Measurements from ENCODE around the gene SSRP1.
"Not testable (repeated sequence)": the region's sequence is repeated elsewhere in the genome, so short reads cannot be mapped to it uniquely, and the experiment has no call there.

Gene SSRP1, protein sequence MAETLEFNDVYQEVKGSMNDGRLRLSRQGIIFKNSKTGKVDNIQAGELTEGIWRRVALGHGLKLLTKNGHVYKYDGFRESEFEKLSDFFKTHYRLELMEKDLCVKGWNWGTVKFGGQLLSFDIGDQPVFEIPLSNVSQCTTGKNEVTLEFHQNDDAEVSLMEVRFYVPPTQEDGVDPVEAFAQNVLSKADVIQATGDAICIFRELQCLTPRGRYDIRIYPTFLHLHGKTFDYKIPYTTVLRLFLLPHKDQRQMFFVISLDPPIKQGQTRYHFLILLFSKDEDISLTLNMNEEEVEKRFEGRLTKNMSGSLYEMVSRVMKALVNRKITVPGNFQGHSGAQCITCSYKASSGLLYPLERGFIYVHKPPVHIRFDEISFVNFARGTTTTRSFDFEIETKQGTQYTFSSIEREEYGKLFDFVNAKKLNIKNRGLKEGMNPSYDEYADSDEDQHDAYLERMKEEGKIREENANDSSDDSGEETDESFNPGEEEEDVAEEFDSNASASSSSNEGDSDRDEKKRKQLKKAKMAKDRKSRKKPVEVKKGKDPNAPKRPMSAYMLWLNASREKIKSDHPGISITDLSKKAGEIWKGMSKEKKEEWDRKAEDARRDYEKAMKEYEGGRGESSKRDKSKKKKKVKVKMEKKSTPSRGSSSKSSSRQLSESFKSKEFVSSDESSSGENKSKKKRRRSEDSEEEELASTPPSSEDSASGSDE

DNA sequence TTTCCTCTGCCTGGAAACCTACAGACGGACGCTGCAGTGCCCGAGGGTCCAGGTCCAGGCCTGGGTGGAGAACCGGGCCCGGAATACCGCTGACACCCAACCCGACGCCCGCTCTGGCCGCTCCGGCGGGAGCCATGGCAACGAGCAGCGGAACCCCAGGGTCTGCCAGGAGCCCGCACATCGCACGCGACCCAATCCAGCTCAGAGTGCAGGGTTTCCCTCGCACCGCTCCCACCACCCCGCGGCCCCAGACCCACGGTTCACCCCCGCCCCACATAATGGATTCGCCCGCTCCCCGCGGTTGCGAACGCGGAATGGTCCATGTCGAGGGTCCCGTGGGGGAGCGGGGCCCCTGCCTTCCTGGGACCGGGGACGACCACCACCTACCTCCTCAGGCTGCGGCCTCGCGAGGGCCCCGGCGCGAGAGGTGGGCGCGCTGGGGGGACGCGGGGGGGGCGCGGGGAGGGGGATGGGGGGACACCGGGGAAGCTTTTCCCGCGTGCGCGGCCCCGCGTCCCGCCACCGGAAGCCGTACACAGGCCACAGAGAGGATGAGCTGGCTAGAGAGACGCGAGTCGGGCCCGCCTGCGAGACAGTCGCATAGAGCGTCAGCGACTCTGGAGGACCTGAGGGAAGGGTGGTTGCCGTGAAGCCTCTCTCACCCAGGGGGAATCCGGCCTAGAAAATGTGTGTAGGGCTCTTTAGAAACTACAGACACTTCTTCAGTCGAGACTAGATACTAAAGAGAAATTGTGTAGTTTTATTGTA lies at the start of gene SSRP1:
Gene SSRP1, minus strand, starts transcription at position 550 of the 768 bp plus-strand sequence. CDS start 771 bp downstream, outside the sequence.
- DNase-seq, result peak; percentile 91

GRCh38 chr11:57380975-57381374 lies 45.3 kb upstream of the SSRP1 start, which contains the start of gene PRG3:
Gene PRG3 (minus strand): TSS chr11:57381150. CDS start chr11:57380708, 442 bp downstream.
- DNase-seq, result no peak

DNA sequence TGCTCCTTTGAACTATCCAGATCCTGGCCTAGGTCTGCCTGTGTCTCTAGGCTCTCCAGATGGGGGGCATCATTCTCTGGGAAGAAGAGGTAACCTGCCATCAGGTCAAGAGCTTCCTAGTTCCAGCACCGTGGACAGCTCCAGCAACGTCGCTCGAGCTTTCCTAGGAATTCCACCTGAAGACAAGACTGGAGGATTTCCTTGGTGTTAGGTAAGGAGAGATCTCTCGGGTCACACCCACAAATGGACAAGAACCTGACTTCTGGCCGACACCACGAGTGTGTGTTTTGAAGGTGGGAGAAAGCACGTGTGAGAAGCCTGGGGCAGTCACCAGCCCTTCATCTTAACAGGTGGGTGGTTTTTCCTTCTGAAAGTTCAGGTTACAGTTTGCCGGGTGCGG lies 44.0 kb upstream of the SSRP1 start:
- no peak for DNase-seq

DNA sequence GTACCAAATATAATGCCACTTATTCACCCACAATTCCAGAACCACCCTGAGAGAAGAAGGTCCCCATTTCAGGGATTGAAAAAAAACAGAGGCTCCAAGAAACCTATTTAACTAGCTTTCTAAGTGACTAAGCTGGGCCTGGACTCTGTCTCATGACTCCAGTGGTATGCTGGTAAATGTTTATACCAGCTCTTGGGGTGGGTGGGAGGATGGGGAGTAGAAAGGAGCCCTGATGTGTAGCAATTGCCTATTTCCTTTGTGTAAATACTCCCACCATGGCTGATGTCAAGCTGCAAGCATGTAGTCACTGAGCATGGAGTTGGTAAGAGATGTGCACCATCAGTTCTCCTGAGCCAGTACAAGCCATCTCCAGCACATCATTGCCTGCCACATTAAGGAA lies 42.5 kb upstream of the SSRP1 start:
- DNase-seq, result no peak

GRCh38 chr11:57377107-57377506 lies 41.4 kb upstream of the SSRP1 start:
- DNase-seq, result no peak

DNA sequence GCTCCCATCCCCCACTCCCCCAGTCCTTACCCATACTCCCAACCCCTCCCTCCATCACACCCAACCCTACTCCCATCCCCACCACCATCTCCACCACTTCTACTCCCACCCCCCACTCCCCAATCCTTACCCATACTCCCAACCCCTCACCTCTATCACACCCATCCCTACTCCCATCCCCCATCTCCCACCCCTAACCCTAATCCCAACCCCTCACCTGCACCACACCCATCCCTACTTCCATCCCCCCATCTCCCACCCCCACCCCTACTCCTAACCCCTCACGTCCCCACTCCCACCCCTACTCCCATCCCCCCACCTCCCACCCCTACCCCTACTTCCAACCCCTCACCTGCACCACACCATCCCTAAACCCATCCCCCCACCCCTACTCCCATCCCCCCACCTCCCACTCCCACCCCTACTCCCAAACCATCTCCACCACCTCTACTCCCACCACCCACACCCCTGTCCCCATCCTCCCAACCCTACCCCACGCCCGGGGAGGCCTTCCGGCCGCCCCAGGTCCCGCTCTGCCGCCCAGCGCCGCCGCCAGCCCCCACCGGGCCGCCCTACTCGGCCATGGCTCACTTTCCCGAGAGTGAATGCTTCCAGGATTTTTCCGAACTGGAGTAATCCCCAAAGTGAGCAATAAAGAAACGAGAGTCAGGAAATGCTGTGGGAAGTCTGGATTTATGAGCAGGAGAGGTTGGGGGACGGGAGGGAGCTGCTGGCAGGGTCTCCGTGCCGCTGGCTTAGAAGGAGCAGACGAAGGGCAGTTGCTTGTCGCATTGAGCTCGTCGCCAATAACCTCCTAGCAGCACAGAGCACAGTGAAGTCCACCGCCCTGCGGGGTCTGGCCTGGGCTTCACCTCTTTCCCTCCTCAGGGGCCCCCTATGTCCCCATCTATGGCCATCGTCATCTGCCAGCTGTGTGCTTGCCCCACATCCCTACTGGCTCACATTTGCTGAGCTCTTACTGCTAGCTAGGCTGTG lies 40.7 kb upstream of the SSRP1 start:
- no peak for DNase-seq

DNA sequence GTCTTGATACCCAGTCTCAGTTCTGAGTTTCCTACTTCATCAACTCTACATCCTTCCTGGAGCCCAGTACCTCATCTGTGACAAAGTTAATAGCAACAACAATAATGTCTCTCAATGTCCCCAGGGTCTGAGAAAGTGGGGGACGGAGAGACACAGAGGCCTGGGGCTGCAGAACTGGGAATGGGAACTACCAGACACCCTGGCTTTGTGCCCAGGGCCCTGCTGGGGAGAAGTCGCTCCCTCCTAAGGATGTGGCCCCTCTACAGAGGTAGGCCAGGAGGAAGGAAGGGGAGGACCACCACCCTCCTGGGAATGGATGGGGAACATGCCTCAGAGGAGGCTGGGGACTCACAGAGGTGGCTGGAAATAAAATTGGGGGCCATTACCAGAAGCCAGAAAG lies 39.8 kb upstream of the SSRP1 start:
- DNase-seq, result no peak

- DNase-seq, result no peak
These were observed 39.3 kb upstream of the SSRP1 start for GRCh38 chr11:57374966-57375365.

GRCh38 chr11:57373146-57373545 lies 37.5 kb upstream of the SSRP1 start:
- DNase-seq, result no peak

- DNase-seq, result no peak
These were observed 35.2 kb upstream of the SSRP1 start for GRCh38 chr11:57370941-57371340.

GRCh38 chr11:57370251-57370650 lies 34.6 kb upstream of the SSRP1 start:
- DNase-seq, result no peak

- no peak for DNase-seq
These were observed 33.1 kb upstream of the SSRP1 start for GRCh38 chr11:57368845-57369232.

- no peak for DNase-seq
These were observed 32.6 kb upstream of the SSRP1 start for GRCh38 chr11:57368106-57368844.

DNA sequence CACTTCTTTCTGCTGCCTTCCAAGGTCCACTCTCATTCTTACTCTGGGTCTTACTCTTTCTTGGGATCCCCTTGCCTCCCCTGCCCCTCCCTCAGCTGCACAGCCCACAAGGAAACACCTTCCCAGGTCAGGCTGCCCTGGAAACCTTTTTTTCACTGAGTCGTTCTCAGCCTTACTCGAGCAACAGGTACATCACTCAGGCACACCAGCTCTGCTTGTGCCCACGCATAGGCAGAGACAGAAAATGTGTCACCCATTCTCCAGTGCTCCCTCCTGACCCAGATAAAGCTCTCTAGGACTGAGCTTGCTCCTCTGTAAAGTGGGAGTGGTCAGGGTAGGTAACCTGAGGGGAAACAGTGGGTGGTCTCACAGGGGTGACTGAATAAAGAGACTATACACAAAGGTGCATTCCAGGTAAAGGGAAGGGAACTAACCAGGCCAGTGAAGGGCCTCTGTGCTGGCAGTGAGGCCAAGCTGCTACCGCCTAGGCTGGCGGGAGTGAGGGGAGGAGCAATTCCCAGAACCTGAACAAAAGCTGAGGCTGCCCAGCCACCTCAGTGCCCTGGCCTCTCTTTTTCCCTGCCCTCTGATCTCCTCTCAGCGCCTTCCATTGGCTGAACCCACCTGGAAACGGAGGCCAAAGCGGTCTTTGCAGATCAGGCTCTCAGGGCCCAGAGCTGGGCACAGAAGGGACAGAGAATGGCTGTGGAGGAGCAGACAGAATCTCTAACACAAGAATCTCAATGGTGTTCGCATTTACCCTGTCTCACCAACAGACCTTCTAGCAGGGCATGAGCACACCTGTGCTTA lies 29.4 kb upstream of the SSRP1 start:
- no peak for DNase-seq

GRCh38 chr11:57363131-57364080 lies 27.7 kb upstream of the SSRP1 start:
- no peak for DNase-seq

- no peak for DNase-seq
These were observed 26.2 kb upstream of the SSRP1 start for GRCh38 chr11:57361926-57362325.

DNA sequence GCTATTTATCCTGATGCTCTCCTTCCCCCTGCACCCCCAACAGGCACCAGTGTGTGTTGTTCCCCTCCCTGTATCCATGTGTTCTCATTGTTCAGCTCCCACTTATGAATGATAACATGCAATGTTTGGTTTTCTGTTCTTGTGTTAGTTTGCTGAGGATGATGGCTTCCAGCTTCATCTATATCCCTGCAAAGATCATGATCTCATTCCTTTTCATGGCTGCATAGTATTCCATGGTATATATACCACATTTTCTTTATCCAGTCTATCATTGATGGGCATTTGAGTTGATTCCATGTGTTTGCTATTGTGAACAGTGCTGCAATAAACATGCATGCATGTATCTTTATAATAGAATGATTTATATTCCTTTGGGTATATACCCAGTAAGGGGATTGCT lies 25.7 kb upstream of the SSRP1 start:
- not testable (repeated sequence) for DNase-seq

DNA sequence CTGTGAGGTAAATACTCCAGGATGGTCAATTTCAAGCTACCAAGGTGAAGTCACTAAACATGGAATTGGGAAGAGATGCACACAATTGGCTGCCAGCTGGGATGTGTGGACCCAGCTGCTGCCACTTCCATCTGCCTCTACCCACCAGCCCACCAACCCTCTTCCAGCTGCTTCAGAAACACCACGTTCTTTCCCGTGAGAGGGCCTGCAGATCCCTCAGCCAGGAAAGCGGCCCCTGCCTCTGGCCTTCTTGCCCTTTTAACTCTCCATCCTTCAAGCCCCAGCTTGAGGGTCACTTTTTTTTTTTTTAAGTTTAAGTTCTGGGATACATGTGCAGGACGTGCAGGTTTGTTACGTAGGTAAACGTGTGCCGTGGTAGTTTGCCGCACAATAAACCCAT lies 25.3 kb upstream of the SSRP1 start:
- DNase-seq, result no peak
